Trophoblast cell (in vitro differentiated cells and primary cell): ENCODE results near the gene NOS1AP.

Experiments
- DNase-seq, 2 donors: peaks; one replicate each; pipeline ENCODE4 v3.0.0-alpha.2; 2016
- H2AFZ ChIP-seq: 2 replicates; pipeline ENCODE4 v1.6.1; 2013; ENCODE audit warnings: low read length, moderate library complexity, mild to moderate bottlenecking; ENCODE audit not compliant: insufficient read depth, poor library complexity
- H2AK5ac ChIP-seq: 2 replicates; pipeline ENCODE4 v1.6.1; 2013; ENCODE audit warnings: mild to moderate bottlenecking, low read length
- H2BK120ac ChIP-seq: 2 replicates; pipeline ENCODE4 v1.6.1; 2013; ENCODE audit warnings: low read length, mild to moderate bottlenecking, moderate library complexity; ENCODE audit not compliant: insufficient read depth, poor library complexity
- H2BK12ac ChIP-seq: 2 replicates; pipeline ENCODE4 v1.6.1; 2013; ENCODE audit warnings: mild to moderate bottlenecking, low read length, moderate library complexity
- H2BK5ac ChIP-seq: 2 replicates; pipeline ENCODE4 v1.6.1; 2013; ENCODE audit warnings: low read length, low read depth, moderate library complexity, mild to moderate bottlenecking; ENCODE audit not compliant: poor library complexity
- H3K14ac ChIP-seq: 2 replicates; pipeline ENCODE4 v1.6.1; 2013; ENCODE audit warnings: mild to moderate bottlenecking, low read length
- H3K18ac ChIP-seq: 2 replicates; pipeline ENCODE4 v1.6.1; 2013; ENCODE audit warnings: mild to moderate bottlenecking, low read length
- H3K23ac ChIP-seq: 2 replicates; pipeline ENCODE4 v1.6.1; 2013; ENCODE audit warnings: low read length
- H3K27ac ChIP-seq: 2 replicates; pipeline ENCODE4 v1.5.1; 2013; ENCODE audit warnings: low read depth, mild to moderate bottlenecking, inconsistent platforms, low read length, moderate library complexity
- H3K27me3 ChIP-seq: 2 replicates; pipeline ENCODE4 v1.6.1; 2013; ENCODE audit warnings: inconsistent platforms, mild to moderate bottlenecking, low read length, moderate library complexity; ENCODE audit not compliant: insufficient read depth
- H3K36me3 ChIP-seq, 2 experiments: 1 replicate in 1 of 2; 2 replicates in 1 of 2; pipeline ENCODE4 v1.6.1; 2013; ENCODE audit warnings: low read length in 2 of 2, mild to moderate bottlenecking in 2 of 2, moderate library complexity in 1 of 2; ENCODE audit not compliant: insufficient read depth in 2 of 2, control insufficient read depth in 1 of 2
- H3K4ac ChIP-seq: 2 replicates; pipeline ENCODE4 v1.6.1; 2013; ENCODE audit warnings: low read depth, mild to moderate bottlenecking, low read length, moderate library complexity
- H3K4me1 ChIP-seq, 2 experiments: 1 replicate in 1 of 2; 2 replicates in 1 of 2; pipeline ENCODE4 v1.6.1; 2013; ENCODE audit warnings: low read length in 2 of 2, mild to moderate bottlenecking in 2 of 2, moderate library complexity in 1 of 2; ENCODE audit not compliant: insufficient read depth in 2 of 2, control insufficient read depth in 1 of 2
- H3K4me2 ChIP-seq: 2 replicates; pipeline ENCODE4 v1.6.1; 2013; ENCODE audit warnings: inconsistent platforms, mild to moderate bottlenecking, low read length, moderate library complexity
- H3K4me3 ChIP-seq: 2 replicates; pipeline ENCODE4 v1.5.1; 2013; ENCODE audit warnings: mild to moderate bottlenecking, low read depth, low read length, inconsistent platforms
- H3K79me1 ChIP-seq: one replicate; pipeline ENCODE4 v1.6.1; 2013; ENCODE audit warnings: low read length
- H3K79me2 ChIP-seq: 2 replicates; pipeline ENCODE4 v1.6.1; 2013; ENCODE audit warnings: low read length, mild to moderate bottlenecking; ENCODE audit not compliant: control insufficient read depth, insufficient read depth, poor library complexity
- H3K9ac ChIP-seq: 2 replicates; pipeline ENCODE4 v1.6.1; 2013; ENCODE audit warnings: mild to moderate bottlenecking, low read length
- H3K9me3 ChIP-seq: 2 replicates; pipeline ENCODE4 v1.6.1; 2013; ENCODE audit warnings: low read depth, mild to moderate bottlenecking, control low read depth, inconsistent platforms, low read length; ENCODE audit not compliant: insufficient read depth
- H4K12ac ChIP-seq: 2 replicates; pipeline ENCODE4 v1.6.1; 2013; ENCODE audit warnings: low read depth, mild to moderate bottlenecking, low read length, moderate library complexity
- H4K8ac ChIP-seq: 2 replicates; pipeline ENCODE4 v1.6.1; 2013; ENCODE audit warnings: low read depth, mild to moderate bottlenecking, low read length, moderate library complexity
- H4K91ac ChIP-seq: one replicate; pipeline ENCODE4 v1.6.1; 2013; ENCODE audit warnings: low read depth, mild to moderate bottlenecking, low read length, moderate library complexity
- WGBS: extraction: QIAGEN DNeasy Blood & Tissue Kit; methylation state at CpG from one replicate; pipeline ENCODE4 v1.1.7; 2013; ENCODE audit warnings: missing lambda C conversion rate; ENCODE audit not compliant: insufficient read length, insufficient coverage; ENCODE audit errors: extremely low coverage; 5-methylcytosine and 5-hydroxymethylcytosine counted together

Gene NOS1AP

DNA sequence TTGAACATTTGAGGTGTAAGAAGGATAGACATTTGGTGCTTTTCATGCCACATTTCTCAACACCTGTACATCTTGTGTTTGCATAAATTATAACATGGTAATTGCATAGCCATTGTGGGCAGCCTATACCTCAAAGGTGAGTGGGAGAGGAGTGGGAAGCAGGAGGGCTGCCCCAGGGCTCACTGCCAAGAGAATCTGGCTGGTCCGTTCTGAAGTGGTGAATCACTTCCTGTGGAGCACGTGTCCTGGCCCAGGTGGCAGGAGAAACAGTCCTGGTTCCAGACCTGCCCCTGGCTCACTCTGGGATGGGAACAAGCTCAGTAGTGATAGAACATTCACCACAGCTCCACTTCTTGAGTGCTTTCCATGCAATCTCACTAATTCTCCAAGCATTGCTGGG is 34.2 kb upstream of the NOS1AP start:
- H3K36me3 ChIP-seq: no peaks in the 10 kb centered on the region
- no peak overlapping the region for H3K4me2 ChIP-seq
- no peak overlapping the region for H4K91ac ChIP-seq
- WGBS: no CpG with 5 or more reads among the region's 2 CpGs
- H4K12ac ChIP-seq: no peak overlapping the region
- H3K4me3 ChIP-seq: no peak overlapping the region
- no peaks in the 10 kb centered on the region for H3K79me2 ChIP-seq
- H3K14ac ChIP-seq: no peak overlapping the region
- H3K4me1 ChIP-seq: peaks cover 3 to 4% of the 10 kb centered on the region in 2 experiments
- no peak overlapping the region for H4K8ac ChIP-seq
- H3K18ac ChIP-seq: no peak overlapping the region
- H3K79me1 ChIP-seq: no peaks in the 10 kb centered on the region
- DNase-seq: peak; percentile 2 to 21
- peaks cover 1% of the 10 kb centered on the region for H3K9me3 ChIP-seq
- H2BK12ac ChIP-seq: no peak overlapping the region
- H3K4ac ChIP-seq: no peak overlapping the region
- no peak overlapping the region for H3K23ac ChIP-seq
- H2BK5ac ChIP-seq: no peak overlapping the region
- no peak overlapping the region for H2AK5ac ChIP-seq
- no peaks in the 10 kb centered on the region for H3K27me3 ChIP-seq
- no peak overlapping the region for H2BK120ac ChIP-seq
- H3K27ac ChIP-seq: no peak overlapping the region
- no peak overlapping the region for H2AFZ ChIP-seq
- H3K9ac ChIP-seq: no peak overlapping the region

DNA sequence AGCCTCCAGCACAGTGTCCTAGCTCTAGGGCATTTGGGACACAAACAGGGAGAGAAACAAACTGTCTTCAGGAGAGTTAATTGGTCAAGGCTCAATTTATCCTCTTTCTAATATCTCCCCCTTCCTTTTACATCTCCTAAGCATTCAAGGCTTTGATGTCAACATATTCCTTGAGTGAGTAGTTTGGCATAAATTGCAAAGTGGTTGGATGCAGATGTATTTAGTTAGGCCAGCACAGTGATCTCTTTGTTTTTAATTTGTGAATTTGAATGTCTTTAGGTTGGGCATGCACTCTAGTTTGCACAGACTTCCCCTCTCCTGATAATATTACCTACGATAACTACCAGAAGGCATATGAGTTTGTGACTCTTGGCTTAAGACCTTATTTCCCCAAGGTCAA is 33.3 kb upstream of the NOS1AP start:
- no peaks in the 10 kb centered on the region for H3K79me1 ChIP-seq
- no peak overlapping the region for H3K27ac ChIP-seq
- no peak overlapping the region for H4K12ac ChIP-seq
- H4K91ac ChIP-seq: no peak overlapping the region
- DNase-seq: no peak
- H2BK12ac ChIP-seq: no peak overlapping the region
- no peak overlapping the region for H2BK120ac ChIP-seq
- no peaks in the 10 kb centered on the region for H3K79me2 ChIP-seq
- no CpG with 5 or more reads among the region's 1 CpG for WGBS
- H3K9me3 ChIP-seq: peaks cover 1% of the 10 kb centered on the region
- no peak overlapping the region for H3K23ac ChIP-seq
- H4K8ac ChIP-seq: no peak overlapping the region
- H3K4me3 ChIP-seq: no peak overlapping the region
- H3K14ac ChIP-seq: no peak overlapping the region
- H2AK5ac ChIP-seq: no peak overlapping the region
- peaks cover 3 to 4% of the 10 kb centered on the region in 2 experiments for H3K4me1 ChIP-seq
- no peaks in the 10 kb centered on the region for H3K36me3 ChIP-seq
- H2AFZ ChIP-seq: no peak overlapping the region
- H3K18ac ChIP-seq: no peak overlapping the region
- H2BK5ac ChIP-seq: no peak overlapping the region
- H3K4ac ChIP-seq: no peak overlapping the region
- no peaks in the 10 kb centered on the region for H3K27me3 ChIP-seq
- no peak overlapping the region for H3K9ac ChIP-seq
- no peak overlapping the region for H3K4me2 ChIP-seq

- no peak overlapping the region for H3K9ac ChIP-seq
- no peak overlapping the region for H3K4me3 ChIP-seq
- H4K91ac ChIP-seq: no peak overlapping the region
- DNase-seq: no peak
- H3K18ac ChIP-seq: no peak overlapping the region
- no peak overlapping the region for H3K27ac ChIP-seq
- no peak overlapping the region for H2BK120ac ChIP-seq
- peaks cover 1% of the 10 kb centered on the region for H3K9me3 ChIP-seq
- no peaks in the 10 kb centered on the region for H3K79me2 ChIP-seq
- no peak overlapping the region for H3K14ac ChIP-seq
- no peak overlapping the region for H2BK5ac ChIP-seq
- H3K23ac ChIP-seq: no peak overlapping the region
- H2BK12ac ChIP-seq: no peak overlapping the region
- H3K4me2 ChIP-seq: no peak overlapping the region
- peaks cover 3 to 4% of the 10 kb centered on the region in 2 experiments for H3K4me1 ChIP-seq
- no peaks in the 10 kb centered on the region for H3K79me1 ChIP-seq
- H3K4ac ChIP-seq: no peak overlapping the region
- H2AFZ ChIP-seq: no peak overlapping the region
- no peak overlapping the region for H4K8ac ChIP-seq
- H4K12ac ChIP-seq: no peak overlapping the region
- WGBS: no CpG with 5 or more reads among the region's 1 CpG
- no peak overlapping the region for H2AK5ac ChIP-seq
- H3K27me3 ChIP-seq: no peaks in the 10 kb centered on the region
- H3K36me3 ChIP-seq: no peaks in the 10 kb centered on the region
Measured at GRCh38 chr1:162038624-162039023, 30.9 kb upstream of the NOS1AP start.

DNA sequence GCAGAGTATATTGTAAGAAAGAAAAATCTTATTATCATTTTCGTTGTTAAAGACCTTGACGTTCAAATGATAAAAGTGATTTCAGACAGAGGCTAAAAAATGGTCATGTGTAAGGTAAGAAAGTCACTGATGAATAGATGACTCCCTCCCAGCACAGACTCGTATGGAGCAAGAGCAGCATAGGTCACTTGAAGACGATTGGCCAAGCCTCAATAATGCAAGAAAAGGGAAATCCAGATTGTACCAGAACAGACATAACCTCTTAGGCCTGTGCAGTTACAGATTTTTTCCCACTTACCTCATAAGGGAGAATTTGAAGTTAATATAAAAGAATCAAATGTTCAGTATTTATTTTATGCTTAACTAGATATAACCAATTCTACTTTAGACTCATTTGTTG is 29.5 kb upstream of the NOS1AP start:
- Histone ChIP-seq H4K12ac (no peak overlapping the region), H2BK120ac (no peak overlapping the region), H3K23ac (no peak overlapping the region), H3K4ac (no peak overlapping the region), H3K9me3 (no peaks in the 10 kb centered on the region), H3K4me1 (peaks cover 3 to 4% of the 10 kb centered on the region in 2 experiments), H4K8ac (no peak overlapping the region), H4K91ac (no peak overlapping the region), H3K36me3 (no peaks in the 10 kb centered on the region), H2BK12ac (no peak overlapping the region), H3K14ac (no peak overlapping the region), H2BK5ac (no peak overlapping the region), H3K9ac (no peak overlapping the region), H3K27me3 (no peaks in the 10 kb centered on the region), H2AK5ac (no peak overlapping the region), H3K79me2 (no peaks in the 10 kb centered on the region), H2AFZ (no peak overlapping the region), H3K27ac (no peak overlapping the region), H3K18ac (no peak overlapping the region), H3K4me3 (no peak overlapping the region), H3K4me2 (no peak overlapping the region), H3K79me1 (no peaks in the 10 kb centered on the region)
- DNase-seq: no peak
- WGBS: no CpG with 5 or more reads among the region's 4 CpGs
